ENCODE measurements around the gene MAGEA9. TPM values are rescaled to one million over a fixed set of nuclear protein-coding genes. Genes with fewer than 3 reads are reported as not detected.
"Not testable (repeated sequence)": the region's sequence is repeated elsewhere in the genome, so short reads cannot be mapped to it uniquely, and the experiment has no call there.

Gene MAGEA9
- not detected for total RNA-seq

- not testable (repeated sequence) for H3K27me3 ChIP-seq; H3K4me1 ChIP-seq; H3K9me3 ChIP-seq; H3K27ac ChIP-seq; H3K4me3 ChIP-seq; H3K36me3 ChIP-seq; DNase-seq (ENCODE audit: low spot score in 2 of 2)
- WGBS, 2 donors, result no CpG with 5 or more reads among the region's 14 CpGs
These were observed at the start of gene MAGEA9 for GRCh38 chrX:149781727-149782126. Gene MAGEA9, plus strand, starts transcription at chrX:149781930. Its CDS starts 4,281 bp downstream, at chrX:149786211.

GRCh38 chrX:149742269-149742668 is 39.5 kb upstream of the MAGEA9 start:
- not testable (repeated sequence) for H3K9me3 ChIP-seq; H3K36me3 ChIP-seq; H3K4me3 ChIP-seq; DNase-seq (ENCODE audit: low spot score in 2 of 2); H3K27ac ChIP-seq; H3K4me1 ChIP-seq; H3K27me3 ChIP-seq
- WGBS, 2 donors, result no CpG with 5 or more reads among the region's 6 CpGs

- 100% methylated on average over 1 of the region's 6 CpGs; no CpG with 5 or more reads in 1 of the 2 donors for WGBS, 2 donors
- not testable (repeated sequence) for H3K4me1 ChIP-seq; DNase-seq (ENCODE audit: low spot score in 2 of 2); H3K36me3 ChIP-seq; H3K9me3 ChIP-seq; H3K4me3 ChIP-seq; H3K27ac ChIP-seq; H3K27me3 ChIP-seq
These were observed 35.2 kb upstream of the MAGEA9 start for GRCh38 chrX:149746390-149747007.

GRCh38 chrX:149757206-149758067 is 24.3 kb upstream of the MAGEA9 start:
- 77 to 91% methylated on average over 5 to 7 of the region's 8 CpGs for WGBS, 2 donors
- H3K27me3 ChIP-seq, result peaks cover 0 to 4% of the 10 kb centered on the region in 2 donors
- H3K27ac ChIP-seq, result no peak overlapping the region
- DNase-seq (ENCODE audit: low spot score in 2 of 2), result no peak
- no peak for TF ChIP-seq CTCF (IDR thresholded peaks at IDR 0.05)
- TF ChIP-seq POLR2A (IDR thresholded peaks at IDR 0.05), result no peak
- TF ChIP-seq EP300 (IDR thresholded peaks at IDR 0.05), result no peak
- no peaks in the 10 kb centered on the region for H3K4me1 ChIP-seq
- no peak overlapping the region for H3K4me3 ChIP-seq
- H3K9me3 ChIP-seq, result no peaks in the 10 kb centered on the region
- H3K36me3 ChIP-seq, result no peaks in the 10 kb centered on the region

GRCh38 chrX:149758068-149758714 is 23.5 kb upstream of the MAGEA9 start:
- no peak overlapping the region for H3K4me3 ChIP-seq
- no peaks in the 10 kb centered on the region for H3K36me3 ChIP-seq
- TF ChIP-seq CTCF (IDR thresholded peaks at IDR 0.05) (no peak), POLR2A (IDR thresholded peaks at IDR 0.05) (no peak), EP300 (IDR thresholded peaks at IDR 0.05) (no peak)
- no peak for DNase-seq (ENCODE audit: low spot score in 2 of 2)
- H3K9me3 ChIP-seq, result no peaks in the 10 kb centered on the region
- WGBS, 2 donors, result 86 to 94% methylated on average over 9 to 18 of the region's 18 CpGs
- peaks cover 0 to 4% of the 10 kb centered on the region in 2 donors for H3K27me3 ChIP-seq
- no peaks in the 10 kb centered on the region for H3K4me1 ChIP-seq
- H3K27ac ChIP-seq, result no peak overlapping the region

- H3K36me3 ChIP-seq; H3K4me3 ChIP-seq; H3K27ac ChIP-seq; H3K9me3 ChIP-seq; H3K4me1 ChIP-seq; H3K27me3 ChIP-seq; DNase-seq (ENCODE audit: low spot score in 2 of 2): not testable (repeated sequence)
- 86% methylated on average over 5 of the region's 17 CpGs; no CpG with 5 or more reads in 1 of the 2 donors for WGBS, 2 donors
These were observed 23.0 kb upstream of the MAGEA9 start for GRCh38 chrX:149758715-149759078.

GRCh38 chrX:149759824-149760223 is 21.9 kb upstream of the MAGEA9 start:
- Histone ChIP-seq H3K4me1 (no peaks in the 10 kb centered on the region), H3K4me3 (no peak overlapping the region), H3K27me3 (peaks cover 0 to 4% of the 10 kb centered on the region in 2 donors), H3K36me3 (no peaks in the 10 kb centered on the region), H3K27ac (no peak overlapping the region), H3K9me3 (no peaks in the 10 kb centered on the region)
- WGBS, 2 donors, result 82 to 100% methylated on average over 1 to 7 of the region's 7 CpGs
- DNase-seq (ENCODE audit: low spot score in 2 of 2), result no peak
- TF ChIP-seq EP300 (IDR thresholded peaks at IDR 0.05) (no peak), POLR2A (IDR thresholded peaks at IDR 0.05) (no peak), CTCF (IDR thresholded peaks at IDR 0.05) (no peak)

Measured in tibial nerve (tissue), 4 donors.